HEK293 (cell line): ENCODE results near the gene ANKUB1.

ENCODE experiments used
- CTCF ChIA-PET: fragments of 350-600 bp; formaldehyde crosslinking; extraction: SDS; loops from one replicate; lab custom pipeline; 2021; ENCODE audit warnings: antibody characterized with exemption; lab: Yijun Ruan, JAX
- POLR2A ChIA-PET: fragments of 300-600 bp; formaldehyde crosslinking; extraction: SDS; loops from one replicate; lab custom pipeline; 2020; ENCODE audit warnings: antibody characterized with exemption, inconsistent platforms; lab: Yijun Ruan, JAX
- H3K27ac ChIP-seq: fragments of 200-500 bp; sonication (Bioruptor generic); 2 replicates; pipeline ENCODE4 v1.5.1; 2014; ENCODE audit warnings: low read depth, low read length, control low read depth, inconsistent platforms; ENCODE audit errors: extremely low read depth
- H3K36me3 ChIP-seq, 2 experiments: fragments of 200-500 bp in 1 of 2; sonication (Bioruptor generic) in 1 of 2; 1 replicate in 1 of 2; 2 replicates in 1 of 2; pipeline ENCODE4 v1.5.1; 2014 to 2017; ENCODE audit warnings: inconsistent platforms in 2 of 2, low read length in 2 of 2; ENCODE audit not compliant: control insufficient read depth in 2 of 2, insufficient read depth in 1 of 2
- H3K4me1 ChIP-seq: fragments of 200-500 bp; sonication (Bioruptor generic); 2 replicates; pipeline ENCODE4 v1.5.1; 2014; ENCODE audit warnings: mild to moderate bottlenecking, low read length, inconsistent platforms; ENCODE audit not compliant: control insufficient read depth, insufficient read depth
- H3K4me3 ChIP-seq: 2 replicates; pipeline ENCODE4 v1.5.1; 2011; ENCODE audit warnings: low read depth, mild to moderate bottlenecking, control low read depth, low read length, moderate library complexity
- H3K9me3 ChIP-seq: fragments of 200-500 bp; sonication (Bioruptor generic); 2 replicates; pipeline ENCODE4 v1.5.1; 2014; ENCODE audit warnings: low read depth, low read length, inconsistent platforms; ENCODE audit not compliant: control insufficient read depth, insufficient read depth
- EGR2 ChIP-seq: fragments of 450-650 bp; formaldehyde crosslinking; IDR thresholded peaks from 2 replicates; pipeline ENCODE4 v1.5.1; 2016; ENCODE audit warnings: low read depth, missing biosample characterization, missing genetic modification characterization
- GLI4 ChIP-seq: fragments of 450-650 bp; formaldehyde crosslinking; IDR thresholded peaks from 2 replicates; pipeline ENCODE4 v1.5.1; 2016; ENCODE audit warnings: missing biosample characterization, missing genetic modification characterization
- SCRT1 ChIP-seq: fragments of 450-650 bp; formaldehyde crosslinking; IDR thresholded peaks from 2 replicates; pipeline ENCODE4 v1.5.1; 2016; ENCODE audit warnings: missing biosample characterization, missing genetic modification characterization, borderline replicate concordance
- SP3 ChIP-seq: fragments of 450-650 bp; formaldehyde crosslinking; IDR thresholded peaks from 2 replicates; pipeline ENCODE4 v1.5.1; 2016; ENCODE audit warnings: missing biosample characterization, missing genetic modification characterization
- ZBTB21 ChIP-seq: fragments of 450-650 bp; formaldehyde crosslinking; IDR thresholded peaks from 2 replicates; pipeline ENCODE4 v1.5.1; 2017; ENCODE audit warnings: missing biosample characterization, missing genetic modification characterization
- ZNF10 ChIP-seq: fragments of 450-650 bp; formaldehyde crosslinking; IDR thresholded peaks from 2 replicates; pipeline ENCODE4 v1.5.1; 2017; ENCODE audit warnings: missing biosample characterization, missing genetic modification characterization
- ZNF112 ChIP-seq: fragments of 450-650 bp; formaldehyde crosslinking; IDR thresholded peaks from 2 replicates; pipeline ENCODE4 v1.5.0; 2017; ENCODE audit warnings: missing biosample characterization, missing genetic modification characterization
- ZNF138 ChIP-seq: fragments of 450-650 bp; formaldehyde crosslinking; IDR thresholded peaks from 2 replicates; pipeline ENCODE4 v1.5.1; 2016; ENCODE audit warnings: missing biosample characterization, missing genetic modification characterization, borderline replicate concordance
- ZNF23 ChIP-seq: fragments of 450-650 bp; formaldehyde crosslinking; IDR thresholded peaks from 2 replicates; pipeline ENCODE4 v1.5.1; 2016; ENCODE audit warnings: missing biosample characterization, missing genetic modification characterization, borderline replicate concordance
- ZNF274 ChIP-seq, 2 experiments: fragments of 200-500 bp in 1 of 2; fragments of 450-650 bp in 1 of 2; sonication (Bioruptor generic) in 1 of 2; formaldehyde crosslinking in 1 of 2; IDR thresholded peaks; 2 replicates each; pipeline versions ENCODE4 v1.5.1 to v1.6.1; 2014 to 2016; ENCODE audit warnings: borderline replicate concordance in 1 of 2, inconsistent platforms in 1 of 2, low read length in 1 of 2, missing biosample characterization in 1 of 2, missing genetic modification characterization in 1 of 2
- ZNF37A ChIP-seq: fragments of 450-650 bp; IDR thresholded peaks from 2 replicates; pipeline ENCODE4 v1.5.1; 2018; ENCODE audit warnings: missing biosample characterization, missing genetic modification characterization
- ZNF394 ChIP-seq: fragments of 450-650 bp; formaldehyde crosslinking; IDR thresholded peaks from 2 replicates; pipeline ENCODE4 v1.5.1; 2016; ENCODE audit warnings: missing biosample characterization, missing genetic modification characterization, mild to moderate bottlenecking, moderate library complexity, borderline replicate concordance
- ZNF433 ChIP-seq: fragments of 450-650 bp; formaldehyde crosslinking; IDR thresholded peaks from 2 replicates; pipeline ENCODE4 v1.5.1; 2016; ENCODE audit warnings: missing biosample characterization, missing genetic modification characterization, low read depth
- ZNF473 ChIP-seq: fragments of 450-650 bp; formaldehyde crosslinking; IDR thresholded peaks from 2 replicates; pipeline ENCODE4 v1.5.1; 2017; ENCODE audit warnings: missing biosample characterization, missing genetic modification characterization
- ZNF521 ChIP-seq: fragments of 450-650 bp; formaldehyde crosslinking; IDR thresholded peaks from 2 replicates; pipeline ENCODE4 v1.5.1; 2017; ENCODE audit warnings: missing biosample characterization, mild to moderate bottlenecking, missing genetic modification characterization
- ZNF560 ChIP-seq: fragments of 450-650 bp; formaldehyde crosslinking; IDR thresholded peaks from 2 replicates; pipeline ENCODE4 v1.5.1; 2017; ENCODE audit warnings: missing biosample characterization, missing genetic modification characterization, borderline replicate concordance
- ZNF561 ChIP-seq: fragments of 450-650 bp; IDR thresholded peaks from 2 replicates; pipeline ENCODE4 v1.5.1; 2018; ENCODE audit warnings: missing biosample characterization, missing genetic modification characterization, borderline replicate concordance
- ZNF585B ChIP-seq: fragments of 450-650 bp; formaldehyde crosslinking; IDR thresholded peaks from 2 replicates; pipeline ENCODE4 v1.5.1; 2016; ENCODE audit warnings: missing biosample characterization, missing genetic modification characterization
- ZNF677 ChIP-seq: fragments of 450-650 bp; IDR thresholded peaks from 2 replicates; pipeline ENCODE4 v1.5.0; 2018; ENCODE audit warnings: missing biosample characterization, mild to moderate bottlenecking, missing genetic modification characterization, moderate library complexity
- TF ChIP-seq, protein P1 (sequence below): fragments of 450-650 bp; formaldehyde crosslinking; IDR thresholded peaks from 2 replicates; pipeline ENCODE4 v1.5.1; 2016; ENCODE audit warnings: missing biosample characterization, missing genetic modification characterization
- TF ChIP-seq, protein P2 (sequence below): fragments of 450-650 bp; formaldehyde crosslinking; IDR thresholded peaks from 2 replicates; pipeline ENCODE4 v1.5.1; 2016; ENCODE audit warnings: missing biosample characterization, missing genetic modification characterization
- TF ChIP-seq, protein P3 (sequence below): fragments of 450-650 bp; formaldehyde crosslinking; IDR thresholded peaks from 2 replicates; pipeline ENCODE4 v1.5.1; 2017; ENCODE audit warnings: missing biosample characterization, missing genetic modification characterization
- TF ChIP-seq, protein P4 (sequence below): sonication (generic); formaldehyde crosslinking; IDR thresholded peaks from 2 replicates; pipeline ENCODE4 v1.8.1; 2022; ENCODE audit warnings: mild to moderate bottlenecking, moderate library complexity, missing genetic modification reagents

The ANKUB1 gene

DNA sequence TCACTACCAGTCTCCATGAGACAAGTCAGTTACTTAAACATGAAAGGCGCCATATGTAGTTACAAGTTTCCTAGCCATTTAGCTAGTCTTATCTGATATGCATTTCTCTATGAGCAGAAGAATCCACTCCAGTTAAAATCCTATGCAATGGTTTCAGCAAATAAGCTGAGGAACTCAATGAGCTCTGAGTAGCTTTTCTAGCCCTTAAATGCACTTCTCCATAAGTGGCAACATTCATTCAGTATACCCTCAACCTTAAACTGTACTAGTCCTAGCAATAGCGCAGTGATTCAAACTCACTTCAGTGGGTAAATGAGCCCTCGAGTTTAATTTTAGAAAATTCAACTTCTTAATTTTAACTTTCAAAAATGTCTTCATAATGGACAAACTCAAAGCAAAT is 47.7 kb downstream of the ANKUB1 start:
- H3K36me3 ChIP-seq = peaks cover 13 to 77% of the 10 kb centered on the region in 2 experiments
- H3K27ac ChIP-seq = no peak overlapping the region
- no peaks in the 10 kb centered on the region for H3K9me3 ChIP-seq
- CTCF ChIA-PET = interaction anchor here (1.0 kb wide), 1 partner anchor 27 kb away, joined by 5 read pairs; no protein-coding TSS in a partner anchor
- no peaks in the 10 kb centered on the region for H3K4me1 ChIP-seq
- TF ChIP-seq ZNF521 (tag by site-specific recombination) = no peak
- no peak for TF ChIP-seq ZNF10 (tag by site-specific recombination)
- no peak for TF ChIP-seq EGR2 (tag by site-specific recombination)
- no peak for TF ChIP-seq ZNF112 (tag by site-specific recombination)
- TF ChIP-seq ZNF138 (tag by site-specific recombination) = no peak
- POLR2A ChIA-PET = no interaction called here
- H3K4me3 ChIP-seq = no peak overlapping the region

DNA sequence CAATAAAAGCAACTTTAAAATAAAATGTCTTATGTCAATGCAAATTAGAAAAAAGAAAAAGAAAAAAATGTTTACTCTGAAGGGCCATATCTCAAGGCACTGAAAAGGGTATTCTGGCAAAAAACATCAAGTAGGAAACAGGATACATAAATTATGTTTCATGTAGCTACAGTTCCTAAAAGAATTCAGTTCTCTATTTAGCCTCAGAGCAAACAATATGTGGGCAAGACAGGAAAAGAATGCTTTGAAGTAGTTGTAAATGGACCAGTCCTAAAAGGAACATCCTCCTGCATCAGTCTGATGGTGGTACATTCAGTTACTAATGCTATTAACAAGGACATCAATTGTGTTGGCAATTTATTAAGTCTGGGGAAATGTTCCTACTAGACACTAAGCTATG is 48.2 kb downstream of the ANKUB1 start:
- ChIA-PET CTCF (interaction anchor here (1.0 kb wide), 1 partner anchor 27 kb away, joined by 5 read pairs; no protein-coding TSS in a partner anchor), POLR2A (no interaction called here)
- H3K4me3 ChIP-seq = no peak overlapping the region

DNA sequence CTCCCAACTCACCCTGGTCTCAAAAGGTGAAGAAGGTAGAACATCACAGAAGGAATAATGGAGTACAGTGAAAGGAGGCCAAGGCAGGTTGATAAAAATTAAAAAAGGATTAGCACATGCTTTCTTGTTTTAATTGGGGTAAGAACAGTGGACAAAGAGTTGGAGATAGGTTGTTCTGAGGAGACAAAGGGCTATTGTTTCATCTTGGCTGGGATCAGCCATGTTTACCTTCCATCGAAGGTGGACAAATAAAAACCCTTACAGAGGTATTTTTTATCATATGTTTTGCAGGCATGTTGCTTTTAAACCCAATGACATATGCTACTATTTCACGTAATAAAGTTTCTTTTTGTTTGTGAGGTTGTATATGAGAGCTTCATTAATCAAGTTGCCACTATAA is 53.0 kb downstream of the ANKUB1 start:
- no peak for TF ChIP-seq ZNF274 (IDR thresholded peaks at IDR 0.05; ENCODE audit: low read length)
- TF ChIP-seq ZNF274 (tag by site-specific recombination; IDR thresholded peaks at IDR 0.05; ENCODE audit: borderline replicate concordance) = no peak
- TF ChIP-seq, protein P1, sequence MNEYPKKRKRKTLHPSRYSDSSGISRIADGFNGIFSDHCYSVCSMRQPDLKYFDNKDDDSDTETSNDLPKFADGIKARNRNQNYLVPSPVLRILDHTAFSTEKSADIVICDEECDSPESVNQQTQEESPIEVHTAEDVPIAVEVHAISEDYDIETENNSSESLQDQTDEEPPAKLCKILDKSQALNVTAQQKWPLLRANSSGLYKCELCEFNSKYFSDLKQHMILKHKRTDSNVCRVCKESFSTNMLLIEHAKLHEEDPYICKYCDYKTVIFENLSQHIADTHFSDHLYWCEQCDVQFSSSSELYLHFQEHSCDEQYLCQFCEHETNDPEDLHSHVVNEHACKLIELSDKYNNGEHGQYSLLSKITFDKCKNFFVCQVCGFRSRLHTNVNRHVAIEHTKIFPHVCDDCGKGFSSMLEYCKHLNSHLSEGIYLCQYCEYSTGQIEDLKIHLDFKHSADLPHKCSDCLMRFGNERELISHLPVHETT (tag by site-specific recombination) = no peak
- no peak for TF ChIP-seq SCRT1 (tag by site-specific recombination)
- TF ChIP-seq ZBTB21 (tag by site-specific recombination) = no peak
- TF ChIP-seq ZNF560 = no peak
- TF ChIP-seq ZNF138 (tag by site-specific recombination) = no peak
- no peak for TF ChIP-seq SP3
- TF ChIP-seq ZNF473 (tag by site-specific recombination) = no peak
- TF ChIP-seq ZNF585B = no peak
- TF ChIP-seq, protein P2, sequence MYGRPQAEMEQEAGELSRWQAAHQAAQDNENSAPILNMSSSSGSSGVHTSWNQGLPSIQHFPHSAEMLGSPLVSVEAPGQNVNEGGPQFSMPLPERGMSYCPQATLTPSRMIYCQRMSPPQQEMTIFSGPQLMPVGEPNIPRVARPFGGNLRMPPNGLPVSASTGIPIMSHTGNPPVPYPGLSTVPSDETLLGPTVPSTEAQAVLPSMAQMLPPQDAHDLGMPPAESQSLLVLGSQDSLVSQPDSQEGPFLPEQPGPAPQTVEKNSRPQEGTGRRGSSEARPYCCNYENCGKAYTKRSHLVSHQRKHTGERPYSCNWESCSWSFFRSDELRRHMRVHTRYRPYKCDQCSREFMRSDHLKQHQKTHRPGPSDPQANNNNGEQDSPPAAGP (tag by site-specific recombination) = no peak
- no peak for TF ChIP-seq GLI4 (tag by site-specific recombination)
- TF ChIP-seq, protein P3, sequence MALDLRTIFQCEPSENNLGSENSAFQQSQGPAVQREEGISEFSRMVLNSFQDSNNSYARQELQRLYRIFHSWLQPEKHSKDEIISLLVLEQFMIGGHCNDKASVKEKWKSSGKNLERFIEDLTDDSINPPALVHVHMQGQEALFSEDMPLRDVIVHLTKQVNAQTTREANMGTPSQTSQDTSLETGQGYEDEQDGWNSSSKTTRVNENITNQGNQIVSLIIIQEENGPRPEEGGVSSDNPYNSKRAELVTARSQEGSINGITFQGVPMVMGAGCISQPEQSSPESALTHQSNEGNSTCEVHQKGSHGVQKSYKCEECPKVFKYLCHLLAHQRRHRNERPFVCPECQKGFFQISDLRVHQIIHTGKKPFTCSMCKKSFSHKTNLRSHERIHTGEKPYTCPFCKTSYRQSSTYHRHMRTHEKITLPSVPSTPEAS (tag by site-specific recombination) = no peak
- TF ChIP-seq ZNF23 (tag by site-specific recombination) = no peak
- TF ChIP-seq, protein P4, sequence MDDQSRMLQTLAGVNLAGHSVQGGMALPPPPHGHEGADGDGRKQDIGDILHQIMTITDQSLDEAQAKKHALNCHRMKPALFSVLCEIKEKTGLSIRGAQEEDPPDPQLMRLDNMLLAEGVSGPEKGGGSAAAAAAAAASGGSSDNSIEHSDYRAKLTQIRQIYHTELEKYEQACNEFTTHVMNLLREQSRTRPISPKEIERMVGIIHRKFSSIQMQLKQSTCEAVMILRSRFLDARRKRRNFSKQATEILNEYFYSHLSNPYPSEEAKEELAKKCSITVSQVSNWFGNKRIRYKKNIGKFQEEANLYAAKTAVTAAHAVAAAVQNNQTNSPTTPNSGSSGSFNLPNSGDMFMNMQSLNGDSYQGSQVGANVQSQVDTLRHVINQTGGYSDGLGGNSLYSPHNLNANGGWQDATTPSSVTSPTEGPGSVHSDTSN (CRISPR knock-in tag) = no peak
- Histone ChIP-seq H3K4me1 (no peaks in the 10 kb centered on the region), H3K36me3 (peaks cover 9 to 47% of the 10 kb centered on the region in 2 experiments), H3K27ac (no peak overlapping the region), H3K9me3 (no peaks in the 10 kb centered on the region), H3K4me3 (no peak overlapping the region)
- CTCF ChIA-PET = interaction anchor here (0.7 to 1.2 kb wide), 3 partner anchors 11 to 26 kb away, joined by 4 to 6 read pairs (median 4); no protein-coding TSS in a partner anchor
- POLR2A ChIA-PET = no interaction called here

More for the DNA sequence above, 48.2 kb downstream of the ANKUB1 start:
- Histone ChIP-seq H3K27ac (no peak overlapping the region), H3K4me1 (no peaks in the 10 kb centered on the region), H3K36me3 (peaks cover 13 to 77% of the 10 kb centered on the region in 2 experiments), H3K9me3 (no peaks in the 10 kb centered on the region)
- no peak for TF ChIP-seq ZNF23 (tag by site-specific recombination)
- no peak for TF ChIP-seq ZNF37A
- no peak for TF ChIP-seq ZNF433 (tag by site-specific recombination)
- TF ChIP-seq ZNF394 (tag by site-specific recombination) = no peak
- TF ChIP-seq ZNF561 = no peak
- no peak for TF ChIP-seq ZNF677
